ENCODE data around the gene GNAO1.
A peak's percentile ranks its signal among the peaks of the same experiment; 100 is the strongest.

Gene GNAO1

GRCh38 chr16:56315955-56316354 lies 124.7 kb downstream of the GNAO1 start:
- no peak for DNase-seq

GRCh38 chr16:56316545-56316944 lies 125.3 kb downstream of the GNAO1 start:
- DNase-seq, result no peak

GRCh38 chr16:56317998-56318826 lies 126.9 kb downstream of the GNAO1 start:
- peak in 1 of 2 experiments; percentile 6 for DNase-seq

- no peak for DNase-seq
Measured at GRCh38 chr16:56318827-56319140, 127.5 kb downstream of the GNAO1 start.

- no peak for DNase-seq
Measured at GRCh38 chr16:56319376-56319775, 128.1 kb downstream of the GNAO1 start.

GRCh38 chr16:56320056-56320455 lies 128.8 kb downstream of the GNAO1 start:
- no peak for DNase-seq

GRCh38 chr16:56320811-56321558 lies 129.7 kb downstream of the GNAO1 start:
- DNase-seq, result no peak

GRCh38 chr16:56321571-56321970 lies 130.3 kb downstream of the GNAO1 start:
- DNase-seq, result no peak

- DNase-seq, result no peak
Measured at GRCh38 chr16:56324406-56324805, 133.1 kb downstream of the GNAO1 start.

- DNase-seq, result no peak
Measured at GRCh38 chr16:56325956-56326355, 134.7 kb downstream of the GNAO1 start.

- DNase-seq, result no peak
Measured at GRCh38 chr16:56327071-56327928, 136.0 kb downstream of the GNAO1 start.

GRCh38 chr16:56327929-56328258 lies 136.6 kb downstream of the GNAO1 start:
- DNase-seq, result no peak

- DNase-seq, result no peak
Measured at GRCh38 chr16:56328276-56329022, 137.2 kb downstream of the GNAO1 start.

- no peak for DNase-seq
Measured at GRCh38 chr16:56329887-56330286, 138.6 kb downstream of the GNAO1 start.

GRCh38 chr16:56330476-56330875 lies 139.2 kb downstream of the GNAO1 start:
- no peak for DNase-seq

- no peak for DNase-seq
Measured at GRCh38 chr16:56331399-56331798, 140.1 kb downstream of the GNAO1 start.

GRCh38 chr16:56331915-56332314 lies 140.6 kb downstream of the GNAO1 start:
- DNase-seq, result no peak

GRCh38 chr16:56332464-56333079 lies 141.3 kb downstream of the GNAO1 start:
- no peak for DNase-seq

- no peak for DNase-seq
Measured at GRCh38 chr16:56334761-56335160, 143.5 kb downstream of the GNAO1 start.

GRCh38 chr16:56336071-56336688 lies 144.9 kb downstream of the GNAO1 start:
- no peak for DNase-seq

- no peak for DNase-seq
Measured at GRCh38 chr16:56336711-56337110, 145.4 kb downstream of the GNAO1 start.
